Fibroblast of the conjunctiva (primary cell): ENCODE data around the gene LIPG.

Experiments
- DNase-seq: peaks from one replicate; pipeline ENCODE4 v3.0.0-alpha.2; 2010; ENCODE audit warnings: low read depth

The LIPG gene

GRCh38 chr18:49546719-49547273, 15.1 kb upstream of the LIPG start:
- no peak for DNase-seq

DNA sequence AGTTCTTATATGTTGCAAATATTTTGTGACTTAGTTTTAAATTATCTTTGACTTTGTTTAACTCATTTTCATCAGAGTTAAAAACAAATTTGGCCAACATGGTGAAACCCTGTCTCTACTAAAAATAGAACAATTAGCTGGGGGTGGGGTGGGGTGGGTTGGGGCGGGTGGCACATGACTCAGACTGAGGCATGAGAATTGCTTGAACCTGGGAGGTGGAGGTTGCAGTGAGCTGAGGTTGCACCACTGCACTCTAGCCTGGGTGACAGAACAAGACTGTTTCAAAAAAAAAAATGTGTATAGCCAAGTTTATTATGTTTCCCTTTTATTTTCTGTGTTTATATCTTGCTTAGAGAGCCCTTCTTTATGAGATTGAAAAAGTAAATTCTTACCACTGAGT, 14.2 kb upstream of the LIPG start:
- no peak for DNase-seq

DNA sequence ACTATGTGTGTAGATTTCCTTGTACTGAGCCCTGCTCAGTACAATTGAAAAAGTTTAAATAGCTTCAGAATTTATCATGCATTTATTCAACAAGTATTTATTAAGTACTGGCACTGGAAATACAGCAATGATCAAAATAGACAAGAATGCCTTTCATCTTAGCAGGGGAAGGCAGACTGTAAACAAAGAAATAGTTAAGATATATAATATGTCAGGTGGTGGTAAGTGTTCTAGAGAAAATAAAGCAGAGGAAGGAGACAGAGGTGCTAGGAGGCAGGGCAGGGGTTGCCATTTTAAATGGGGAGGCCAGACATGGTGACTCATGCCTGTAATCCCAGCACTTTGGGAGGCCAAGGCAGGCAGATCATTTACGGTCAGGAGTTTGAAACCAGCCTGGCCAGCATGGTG, 13.6 kb upstream of the LIPG start:
- DNase-seq: no peak

- DNase-seq: no peak
Observed at GRCh38 chr18:49550621-49551339, 11.1 kb upstream of the LIPG start.

- DNase-seq: no peak
Observed at GRCh38 chr18:49553003-49553402, 8.9 kb upstream of the LIPG start.

GRCh38 chr18:49555641-49556040, 6.2 kb upstream of the LIPG start:
- no peak for DNase-seq

DNA sequence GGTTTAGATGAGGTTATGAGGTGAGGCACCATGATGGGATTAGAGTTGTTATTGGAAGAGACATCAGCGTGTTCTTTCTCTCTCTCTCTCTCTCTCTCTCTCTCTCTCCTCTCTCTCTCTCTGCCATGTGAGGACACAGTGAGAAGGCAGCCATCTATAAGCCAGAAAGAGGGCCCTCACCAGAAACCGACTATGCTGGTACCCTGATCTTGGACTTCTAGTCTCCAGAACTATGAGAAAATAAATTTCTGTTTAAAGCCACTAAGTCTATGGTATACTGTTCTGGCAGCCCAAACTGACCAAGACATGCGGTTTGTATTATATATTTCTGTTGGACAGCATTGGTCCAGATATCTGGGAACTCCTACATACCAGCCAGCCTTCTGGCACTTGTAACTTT, 3.5 kb upstream of the LIPG start:
- no peak for DNase-seq

GRCh38 chr18:49559326-49559931, 2.4 kb upstream of the LIPG start:
- DNase-seq: peak; percentile 32

GRCh38 chr18:49560277-49560623, 1.6 kb upstream of the LIPG start:
- no peak for DNase-seq

GRCh38 chr18:49560624-49561288, 1.1 kb upstream of the LIPG start:
- no peak for DNase-seq

DNA sequence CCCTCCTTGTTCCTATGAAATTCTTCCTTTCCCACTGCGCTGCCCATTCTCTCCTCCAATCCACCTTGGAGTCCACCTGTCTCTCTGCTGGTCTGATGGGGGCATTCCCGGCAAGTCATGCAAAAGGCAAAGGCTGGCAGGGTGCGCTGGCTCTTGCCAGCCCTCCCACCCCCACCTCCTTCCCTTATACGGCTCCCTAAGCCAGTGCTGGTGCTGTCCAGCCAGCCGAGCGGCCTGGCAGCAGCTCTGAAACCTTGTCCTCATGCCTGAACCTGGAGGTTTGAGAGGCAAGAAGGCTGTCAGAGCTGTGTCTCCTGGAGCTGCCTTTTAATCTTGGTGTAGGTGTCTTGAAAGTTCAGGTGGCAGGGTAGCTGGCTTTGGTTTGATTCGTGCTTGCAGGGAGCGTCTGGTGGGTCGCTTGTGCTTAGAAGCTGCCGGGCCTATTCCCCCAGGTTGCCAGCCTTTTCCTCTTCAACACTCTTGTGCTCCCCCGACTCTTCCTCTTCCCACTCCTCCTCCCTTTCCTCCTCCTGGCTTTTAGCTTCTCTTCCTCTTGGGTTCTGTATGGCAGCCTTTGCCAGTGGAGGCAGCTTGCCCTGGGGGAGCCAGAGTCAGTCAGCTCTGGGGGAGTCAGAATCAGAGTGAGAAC, 748 bp downstream of the LIPG start:
- DNase-seq: no peak

DNA sequence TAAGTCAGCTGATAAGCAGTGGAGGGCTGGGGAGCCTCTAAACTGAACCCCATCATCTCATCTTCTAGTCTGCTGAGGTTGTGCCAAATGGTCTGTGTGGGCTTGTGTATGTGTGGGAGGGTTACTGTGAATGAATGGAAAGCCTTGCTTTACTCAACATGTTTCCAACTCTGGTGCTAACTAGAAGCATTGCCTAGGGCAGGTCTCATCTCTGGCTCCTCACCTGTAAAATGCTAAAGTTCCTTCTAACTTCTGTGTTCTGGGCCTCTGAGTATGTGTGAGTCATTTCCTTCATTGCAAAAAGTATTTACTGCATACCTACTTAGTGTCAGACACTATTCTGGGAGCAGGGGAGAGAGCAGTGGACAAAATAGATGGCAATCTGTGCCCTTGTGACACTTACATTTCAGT, 1.3 kb downstream of the LIPG start:
- DNase-seq: no peak

GRCh38 chr18:49563701-49564517, 2.1 kb downstream of the LIPG start:
- no peak for DNase-seq

DNA sequence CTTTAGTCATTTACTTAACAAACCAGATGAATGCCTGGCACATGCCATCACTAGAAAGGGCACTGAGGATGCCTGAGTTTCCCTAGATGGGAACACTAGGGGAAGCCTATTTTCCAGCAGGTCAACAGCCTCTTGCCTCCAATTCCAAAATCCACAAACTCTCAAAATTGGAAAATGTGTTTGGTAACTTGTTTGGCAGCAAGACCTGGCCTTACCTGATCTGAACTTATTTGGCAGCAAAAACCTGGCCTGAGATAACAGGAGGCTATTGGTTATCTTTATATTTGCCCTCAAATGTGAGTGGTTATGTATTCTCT, 2.6 kb downstream of the LIPG start:
- no peak for DNase-seq

DNA sequence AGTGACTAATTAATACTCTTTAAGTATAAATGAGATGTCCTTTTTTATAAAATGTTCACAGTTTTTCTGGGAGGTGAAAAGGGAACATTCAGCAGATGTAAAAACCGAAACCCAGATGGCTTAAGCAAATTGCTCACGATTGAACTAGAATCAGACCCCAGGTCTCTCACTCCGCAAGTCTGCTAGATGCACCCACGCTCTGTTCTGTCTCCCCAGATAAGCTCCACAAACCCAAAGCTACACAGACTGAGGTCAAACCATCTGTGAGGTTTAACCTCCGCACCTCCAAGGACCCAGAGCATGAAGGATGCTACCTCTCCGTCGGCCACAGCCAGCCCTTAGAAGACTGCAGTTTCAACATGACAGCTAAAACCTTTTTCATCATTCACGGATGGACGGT, 3.2 kb downstream of the LIPG start:
- no peak for DNase-seq

DNA sequence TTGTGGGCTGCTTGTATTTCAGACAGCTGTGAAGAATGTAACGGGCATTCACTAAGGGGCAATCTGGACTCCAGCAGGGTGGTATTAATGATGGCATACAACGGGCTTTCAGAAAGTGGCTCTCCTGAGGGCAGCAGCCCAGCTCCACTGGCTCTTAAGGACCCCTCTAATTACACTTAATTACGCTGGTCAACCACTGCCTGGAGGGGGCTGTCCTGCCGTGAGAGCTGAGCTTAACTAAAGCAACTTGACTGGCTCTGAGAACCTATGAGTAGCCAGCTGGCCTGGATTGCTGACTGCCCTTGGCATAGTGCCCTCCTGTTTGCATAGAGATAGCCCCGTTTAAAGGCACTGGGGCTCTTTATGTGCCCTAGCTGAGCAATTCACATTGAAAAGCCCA, 3.8 kb downstream of the LIPG start:
- DNase-seq: no peak

DNA sequence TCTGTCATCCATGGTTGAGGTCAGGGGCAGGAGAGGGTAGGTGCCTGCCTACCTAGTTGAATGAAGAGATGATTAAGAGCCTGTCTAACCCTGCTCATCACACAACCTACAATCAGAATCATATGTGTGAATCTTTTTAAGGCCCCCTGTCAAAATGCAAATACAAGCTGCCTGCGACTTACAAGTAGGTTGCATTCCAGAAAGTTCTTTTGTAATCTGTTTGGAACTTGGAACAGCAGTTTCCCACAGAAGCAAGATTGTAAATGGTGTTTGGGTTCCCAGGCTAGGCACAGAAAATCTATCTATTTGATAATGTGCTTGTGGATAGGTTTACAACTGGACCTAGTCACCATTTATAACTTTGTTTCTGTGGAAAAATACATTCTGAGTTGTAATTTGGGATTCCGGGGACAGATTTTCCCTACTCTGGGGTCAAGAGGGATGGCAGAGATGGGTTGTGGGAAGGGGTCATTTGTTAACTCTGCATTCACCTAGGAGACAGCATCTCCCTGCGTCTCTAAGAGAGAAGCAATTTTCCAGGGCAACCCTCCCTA, 4.4 kb downstream of the LIPG start:
- DNase-seq: no peak

- DNase-seq: no peak
Observed at GRCh38 chr18:49566985-49567384, 5.1 kb downstream of the LIPG start.

GRCh38 chr18:49569724-49570123, 7.9 kb downstream of the LIPG start:
- DNase-seq: no peak

DNA sequence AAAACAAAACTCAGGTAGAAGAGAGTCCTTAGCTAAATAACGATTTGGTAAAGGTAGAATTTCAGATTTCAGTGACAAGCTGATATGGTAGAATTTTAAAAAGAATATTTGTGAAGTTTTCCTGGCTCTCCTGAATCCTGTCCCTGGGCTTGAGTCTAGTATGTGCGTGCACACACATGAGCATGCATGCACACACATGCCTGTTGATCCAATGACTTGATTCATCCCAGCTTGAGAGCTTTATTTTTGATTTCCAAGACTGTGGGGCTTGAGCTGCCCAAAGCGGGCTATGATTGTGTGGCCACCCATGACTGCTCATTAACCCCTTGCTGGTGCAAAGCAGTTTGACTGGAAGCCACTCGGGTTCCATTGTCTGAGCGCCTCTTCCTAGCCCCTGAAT, 9.0 kb downstream of the LIPG start:
- DNase-seq: no peak

DNA sequence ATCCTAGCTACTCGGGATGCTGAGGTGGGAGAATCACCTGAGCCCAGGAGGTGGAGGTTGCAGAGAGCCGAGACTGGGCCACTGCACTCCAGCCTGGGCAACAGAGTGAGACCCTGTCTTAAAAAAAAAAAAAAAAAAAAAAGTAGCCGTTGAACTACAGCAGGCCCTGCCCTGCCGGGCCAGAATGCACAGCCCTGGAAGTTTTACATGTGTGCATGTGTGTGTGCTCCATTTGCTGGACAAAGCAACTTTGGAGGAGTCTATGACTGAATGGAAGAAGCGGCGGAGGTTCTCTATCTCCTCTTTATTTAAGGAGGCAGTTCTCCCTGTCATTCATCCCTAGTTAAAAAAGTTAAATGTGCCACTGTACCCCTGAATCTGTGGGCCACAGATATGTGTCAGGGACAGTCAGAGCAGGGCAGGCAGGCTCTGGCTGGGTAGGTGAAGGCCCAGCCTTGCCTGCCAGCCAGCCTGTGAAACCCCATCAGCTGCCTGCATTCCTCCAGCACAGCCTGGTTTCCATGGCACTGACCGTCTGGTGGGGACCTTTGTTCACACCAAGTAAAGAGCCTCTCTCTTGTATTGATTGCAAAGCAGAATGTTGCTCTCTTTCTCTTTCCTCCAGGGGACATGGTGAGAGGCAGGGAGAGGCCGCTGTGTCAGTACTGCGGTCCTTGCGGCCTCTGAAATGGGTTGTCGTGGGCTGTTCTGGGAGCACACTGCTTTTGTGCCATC, 10.9 kb downstream of the LIPG start:
- DNase-seq: no peak
